Endothelial cell of hepatic sinusoid (primary cell): ENCODE data around the gene CELSR2.
"Not testable (repeated sequence)": the region's sequence is repeated elsewhere in the genome, so short reads cannot be mapped to it uniquely, and the experiment has no call there.

Source experiments
- in situ Hi-C: cut with HindIII; loops from 2 replicates; pipeline ENCODE4 v1.10.0; 2017; ENCODE audit warnings: low sequenced_read_pairs

CELSR2 gene

GRCh38 chr1:109273570-109274288, 24.4 kb downstream of the CELSR2 start:
- in situ Hi-C loops = loop anchor here (5.0 to 10.0 kb wide), 2 partner anchors 129 to 221 kb away; partner anchors contain the start of gene CYB561D1

GRCh38 chr1:109274533-109275476, 25.5 kb downstream of the CELSR2 start:
- in situ Hi-C loops = loop anchor here (5.0 to 10.0 kb wide), 2 partner anchors 127 to 220 kb away; partner anchors contain the start of gene CYB561D1

GRCh38 chr1:109275706-109276345, 26.5 kb downstream of the CELSR2 start:
- in situ Hi-C loops = loop anchor here (10.0 kb wide), 1 partner anchor 219 kb away; the partner anchor contains the start of gene CYB561D1

GRCh38 chr1:109277434-109278204, 28.3 kb downstream of the CELSR2 start:
- in situ Hi-C loops = loop anchor here (10.0 kb wide), 1 partner anchor 217 kb away; the partner anchor contains the start of gene CYB561D1

- in situ Hi-C loops = loop anchor here (10.0 kb wide), 1 partner anchor 215 kb away; the partner anchor contains the start of gene CYB561D1
These were observed 30.4 kb downstream of the CELSR2 start for GRCh38 chr1:109279615-109280278.

- in situ Hi-C loops = no loop called here
These were observed 31.5 kb downstream of the CELSR2 start for GRCh38 chr1:109280862-109281261.

- in situ Hi-C loops = no loop called here
These were observed 32.5 kb downstream of the CELSR2 start for GRCh38 chr1:109281680-109282496.

GRCh38 chr1:109282497-109282951, 33.2 kb downstream of the CELSR2 start:
- in situ Hi-C loops = no loop called here

GRCh38 chr1:109282952-109283747, 33.8 kb downstream of the CELSR2 start, which contains the start of gene PSRC1:
Gene PSRC1 (minus strand): TSS chr1:109283145.
- in situ Hi-C loops = no loop called here

GRCh38 chr1:109283748-109284600, 34.6 kb downstream of the CELSR2 start:
- in situ Hi-C loops = no loop called here

- in situ Hi-C loops = not testable (repeated sequence)
These were observed 37.4 kb downstream of the CELSR2 start for GRCh38 chr1:109286762-109287161.

GRCh38 chr1:109290137-109290536, 40.8 kb downstream of the CELSR2 start:
- in situ Hi-C loops = loop anchor here (5.0 kb wide), 1 partner anchor 67 kb away; no protein-coding TSS in a partner anchor

- in situ Hi-C loops = loop anchor here (5.0 kb wide), 1 partner anchor 66 kb away; no protein-coding TSS in a partner anchor
These were observed 41.7 kb downstream of the CELSR2 start for GRCh38 chr1:109290998-109291397.

- in situ Hi-C loops = loop anchor here (5.0 kb wide), 1 partner anchor 65 kb away; no protein-coding TSS in a partner anchor
These were observed 43.0 kb downstream of the CELSR2 start for GRCh38 chr1:109292364-109292763.

GRCh38 chr1:109293026-109293425, 43.7 kb downstream of the CELSR2 start:
- in situ Hi-C loops = loop anchor here (5.0 kb wide), 1 partner anchor 64 kb away; no protein-coding TSS in a partner anchor

- in situ Hi-C loops = loop anchor here (5.0 kb wide), 1 partner anchor 63 kb away; no protein-coding TSS in a partner anchor
These were observed 45.1 kb downstream of the CELSR2 start for GRCh38 chr1:109294481-109294880.
